PC-3 (cell line): Measurements from ENCODE around the gene SLF2. TPM values are rescaled to one million over a fixed set of nuclear protein-coding genes. Genes with fewer than 3 reads are reported as not detected.

Experiments
- ATAC-seq: fragments of 200-7000 bp; cut with Tn5 transposase; 2 replicates; pipeline ENCODE4 v1.9.1; 2020; ENCODE audit warnings: mild to moderate bottlenecking, moderate library complexity
- BruUV-seq: library from RNA; stranded (reverse); fragments of 400-500 nt; replicated peaks from 2 replicates; lab custom pipeline; 2021; lab: Mats Ljungman, UMichigan
- CTCF ChIA-PET: fragments of 300-600 bp; sonication (Branson Sonifier 250); formaldehyde crosslinking; loops from one replicate; lab custom pipeline; 2022; ENCODE audit warnings: antibody characterized with exemption; lab: Charles Lee
- POLR2A ChIA-PET: fragments of 300-600 bp; sonication (Branson Sonifier 250); formaldehyde crosslinking; loops from one replicate; lab custom pipeline; 2022; ENCODE audit warnings: antibody characterized with exemption; ENCODE audit not compliant: unreplicated experiment; lab: Charles Lee
- DNase-seq: peaks from one replicate; pipeline ENCODE4 v3.0.0-alpha.2; 2015
- H2AFZ ChIP-seq: fragments of 300-600 bp; sonication (generic); 2 replicates; pipeline ENCODE4 v1.6.0; 2016; ENCODE audit warnings: antibody characterized with exemption, low read length
- H3F3A ChIP-seq: fragments of 300-600 bp; sonication (generic); one replicate; pipeline ENCODE4 v1.6.0; 2017; ENCODE audit warnings: antibody characterized with exemption, low read length, control low read depth, mild to moderate bottlenecking; ENCODE audit not compliant: unreplicated experiment
- H3K27ac ChIP-seq: fragments of 300-600 bp; sonication (generic); 2 replicates; pipeline ENCODE4 v1.5.1; 2016; ENCODE audit warnings: mild to moderate bottlenecking, low read length
- H3K27me3 ChIP-seq: fragments of 300-600 bp; sonication (generic); 2 replicates; pipeline ENCODE4 v1.6.1; 2016; ENCODE audit warnings: low read length, mixed read lengths
- H3K36me3 ChIP-seq: fragments of 300-600 bp; sonication (generic); 2 replicates; pipeline ENCODE4 v1.6.1; 2016; ENCODE audit warnings: low read depth, mixed run types, low read length, mixed read lengths
- H3K4me1 ChIP-seq: fragments of 300-600 bp; sonication (generic); 2 replicates; pipeline ENCODE4 v1.5.1; 2016; ENCODE audit warnings: low read length; ENCODE audit not compliant: insufficient read depth
- H3K4me2 ChIP-seq: fragments of 300-600 bp; sonication (generic); 2 replicates; pipeline ENCODE4 v1.6.0; 2016; ENCODE audit warnings: low read length
- H3K4me3 ChIP-seq: fragments of 300-600 bp; sonication (generic); 2 replicates; pipeline ENCODE4 v1.5.1; 2016; ENCODE audit warnings: mild to moderate bottlenecking, low read length, mixed read lengths
- H3K79me2 ChIP-seq: fragments of 300-600 bp; sonication (generic); 2 replicates; pipeline ENCODE4 v1.6.1; 2017; ENCODE audit warnings: low read length, mixed read lengths
- H3K9ac ChIP-seq: fragments of 300-600 bp; sonication (generic); 2 replicates; pipeline ENCODE4 v1.6.0; 2016; ENCODE audit warnings: mild to moderate bottlenecking, low read length
- H3K9me2 ChIP-seq: fragments of 300-600 bp; sonication (generic); replicated peaks from 2 replicates; pipeline ENCODE4 v1.6.1; 2016; ENCODE audit warnings: mixed run types, low read length, mixed read lengths
- H3K9me3 ChIP-seq: fragments of 300-600 bp; sonication (generic); 2 replicates; pipeline ENCODE4 v1.6.1; 2016; ENCODE audit warnings: low read length, mixed read lengths
- H4K20me1 ChIP-seq: fragments of 300-600 bp; sonication (generic); 2 replicates; pipeline ENCODE4 v1.6.1; 2016; ENCODE audit warnings: low read length, mixed read lengths
- CTCF ChIP-seq: fragments of 300-600 bp; sonication (generic); conservative IDR thresholded peaks from 2 replicates; pipeline ENCODE4 v1.5.1; 2017; ENCODE audit warnings: antibody characterized with exemption, low read depth, mild to moderate bottlenecking, low read length
- EZH2 ChIP-seq: fragments of 300-600 bp; sonication (generic); IDR thresholded peaks from one replicate; pipeline ENCODE4 v1.6.1; 2017; ENCODE audit warnings: antibody characterized with exemption, mild to moderate bottlenecking, low read length; ENCODE audit not compliant: unreplicated experiment
- EZH2phosphoT487 ChIP-seq: fragments of 300-600 bp; sonication (generic); IDR thresholded peaks from 2 replicates; pipeline ENCODE4 v1.6.1; 2018; ENCODE audit warnings: mild to moderate bottlenecking, antibody characterized with exemption, low read length, borderline replicate concordance
- intact Hi-C: fragments of 100-400 bp; cut with micrococcal nuclease; formaldehyde crosslinking; loops from 2 replicates; pipeline ENCODE4 v1.9.0; 2023
- total RNA-seq: library from RNA; depleted of rRNA; stranded (reverse); fragments of >200 nt; gene quantifications from 2 replicates; pipeline ENCODE4 v1.2.3, GENCODE V29; 2014

The SLF2 gene
- total RNA-seq, 1 experiment from 2014 or later: 19.5 TPM

GRCh38 chr10:100986623-100986951 lies 73.8 kb downstream of the SLF2 start:
- H3K4me1 ChIP-seq: peaks cover 30% of the 10 kb centered on the region
- peak overlapping the region; percentile 99 for H3K4me3 ChIP-seq
- peaks cover 14% of the 10 kb centered on the region for H4K20me1 ChIP-seq
- H3F3A ChIP-seq: no peaks in the 10 kb centered on the region
- peak overlapping the region; percentile 98 for H3K4me2 ChIP-seq
- TF ChIP-seq CTCF: no peak
- no peak for TF ChIP-seq EZH2
- no peak for TF ChIP-seq EZH2phosphoT487
- H3K27ac ChIP-seq: no peak overlapping the region
- DNase-seq (no peak), ATAC-seq (no peak)
- H3K9me3 ChIP-seq: no peaks in the 10 kb centered on the region
- CTCF ChIA-PET: no interaction called here
- H3K79me2 ChIP-seq: peaks cover 58% of the 10 kb centered on the region
- H3K9ac ChIP-seq: peak overlapping the region; percentile 97
- POLR2A ChIA-PET: no interaction called here
- peak overlapping the region; percentile 99 for H2AFZ ChIP-seq
- intact Hi-C loops: no loop called here
- no peaks in the 10 kb centered on the region for H3K9me2 ChIP-seq
- BruUV-seq: TSS peak; percentile 78
- H3K36me3 ChIP-seq: peaks cover 16% of the 10 kb centered on the region; the same call in 1 of the 2 replicates
- H3K27me3 ChIP-seq: no peaks in the 10 kb centered on the region

GRCh38 chr10:100986952-100987684 lies 74.4 kb downstream of the SLF2 start, which contains the start of the genes MRPL43 and TWNK:
Gene MRPL43, minus strand, starts transcription at chr10:100987497. Its CDS starts 54 bp downstream, at chr10:100987443.
Gene TWNK, plus strand, starts transcription at chr10:100987543. Its CDS starts 668 bp downstream, at chr10:100988211.
- TF ChIP-seq EZH2phosphoT487 (no peak), EZH2 (no peak), CTCF (no peak)
- DNase-seq (peak; percentile 72), ATAC-seq (peak; percentile 85)
- no peaks in the 10 kb centered on the region for H3K27me3 ChIP-seq
- H3K79me2 ChIP-seq: peaks cover 58% of the 10 kb centered on the region
- H3K27ac ChIP-seq: peak within 1 kb of the TSS; percentile 74
- no TSS peak for BruUV-seq
- CTCF ChIA-PET: no interaction called here
- H2AFZ ChIP-seq: peak within 1 kb of the TSS; percentile 99
- H4K20me1 ChIP-seq: peaks cover 14% of the 10 kb centered on the region
- no peaks in the 10 kb centered on the region for H3F3A ChIP-seq
- H3K9me2 ChIP-seq: no peaks in the 10 kb centered on the region
- H3K36me3 ChIP-seq: peaks cover 16% of the 10 kb centered on the region; the same call in 1 of the 2 replicates
- H3K9ac ChIP-seq: peak within 1 kb of the TSS; percentile 97
- peaks cover 30% of the 10 kb centered on the region for H3K4me1 ChIP-seq
- POLR2A ChIA-PET: no interaction called here
- H3K4me3 ChIP-seq: peak within 1 kb of the TSS; percentile 99
- intact Hi-C loops: no loop called here
- H3K4me2 ChIP-seq: peak within 1 kb of the TSS; percentile 98
- H3K9me3 ChIP-seq: no peaks in the 10 kb centered on the region

GRCh38 chr10:100987685-100988049 lies 74.9 kb downstream of the SLF2 start:
- intact Hi-C loops: no loop called here
- TF ChIP-seq EZH2phosphoT487: no peak
- no peak for TF ChIP-seq CTCF
- ChIA-PET POLR2A (no interaction called here), CTCF (no interaction called here)
- DNase-seq: no peak
- H3K27me3 ChIP-seq: no peaks in the 10 kb centered on the region
- BruUV-seq: TSS peak; percentile 64
- ATAC-seq: no peak
- H3K27ac ChIP-seq: peak overlapping the region; percentile 74; the same call in 1 of the 2 replicates
- H2AFZ ChIP-seq: peak overlapping the region; percentile 99
- H4K20me1 ChIP-seq: peaks cover 14% of the 10 kb centered on the region
- H3K9me3 ChIP-seq: no peaks in the 10 kb centered on the region
- no peaks in the 10 kb centered on the region for H3K9me2 ChIP-seq
- H3K4me1 ChIP-seq: peaks cover 30% of the 10 kb centered on the region
- peak overlapping the region; percentile 97 for H3K9ac ChIP-seq
- peak overlapping the region; percentile 98 for H3K4me2 ChIP-seq
- H3F3A ChIP-seq: no peaks in the 10 kb centered on the region
- H3K79me2 ChIP-seq: peaks cover 58% of the 10 kb centered on the region
- peaks cover 16% of the 10 kb centered on the region; the same call in 1 of the 2 replicates for H3K36me3 ChIP-seq
- H3K4me3 ChIP-seq: peak overlapping the region; percentile 99
